AG20443 (cell line): ENCODE results near the gene ZNF579.
"Not testable (repeated sequence)": the region's sequence is repeated elsewhere in the genome, so short reads cannot be mapped to it uniquely, and the experiment has no call there.

Source experiments
- DNase-seq: peaks from one replicate; pipeline ENCODE4 v3.0.0; 2012; ENCODE audit warnings: low spot score, mixed read lengths

The ZNF579 gene

DNA sequence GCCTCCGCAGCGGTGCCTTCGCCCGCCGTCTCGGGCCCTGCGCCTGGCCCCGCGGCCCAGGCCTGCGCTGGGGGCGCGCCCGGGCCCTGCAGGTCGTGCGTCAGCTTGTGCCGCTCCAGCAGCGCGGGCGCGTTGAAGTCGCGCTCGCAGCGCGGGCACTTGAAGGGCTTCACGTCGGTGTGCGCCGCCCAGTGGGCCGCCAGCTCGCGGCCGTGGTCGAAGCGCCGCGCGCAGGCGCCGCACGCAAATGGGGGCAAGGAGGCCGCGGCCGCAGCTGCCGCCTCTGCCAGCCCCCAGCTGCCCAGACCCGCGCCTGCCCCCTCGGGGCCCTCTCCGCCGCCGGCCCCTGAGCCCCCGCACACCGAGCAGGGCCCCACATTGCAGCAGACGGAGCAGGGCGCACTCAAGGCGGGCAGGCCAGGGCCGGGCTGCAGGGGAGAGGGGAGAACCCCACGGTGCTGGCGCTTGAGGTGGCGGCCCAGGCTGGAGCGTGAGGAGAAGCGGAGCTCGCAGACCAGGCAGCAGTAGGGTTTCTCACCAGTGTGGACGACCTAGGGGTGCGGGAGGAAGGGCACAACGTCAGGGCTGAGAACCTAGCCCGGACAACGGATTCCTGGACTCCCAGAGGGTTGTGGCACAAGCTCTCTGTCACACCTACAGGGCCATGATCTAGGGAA, 12.6 kb upstream of the ZNF579 start:
- DNase-seq, result no peak

DNA sequence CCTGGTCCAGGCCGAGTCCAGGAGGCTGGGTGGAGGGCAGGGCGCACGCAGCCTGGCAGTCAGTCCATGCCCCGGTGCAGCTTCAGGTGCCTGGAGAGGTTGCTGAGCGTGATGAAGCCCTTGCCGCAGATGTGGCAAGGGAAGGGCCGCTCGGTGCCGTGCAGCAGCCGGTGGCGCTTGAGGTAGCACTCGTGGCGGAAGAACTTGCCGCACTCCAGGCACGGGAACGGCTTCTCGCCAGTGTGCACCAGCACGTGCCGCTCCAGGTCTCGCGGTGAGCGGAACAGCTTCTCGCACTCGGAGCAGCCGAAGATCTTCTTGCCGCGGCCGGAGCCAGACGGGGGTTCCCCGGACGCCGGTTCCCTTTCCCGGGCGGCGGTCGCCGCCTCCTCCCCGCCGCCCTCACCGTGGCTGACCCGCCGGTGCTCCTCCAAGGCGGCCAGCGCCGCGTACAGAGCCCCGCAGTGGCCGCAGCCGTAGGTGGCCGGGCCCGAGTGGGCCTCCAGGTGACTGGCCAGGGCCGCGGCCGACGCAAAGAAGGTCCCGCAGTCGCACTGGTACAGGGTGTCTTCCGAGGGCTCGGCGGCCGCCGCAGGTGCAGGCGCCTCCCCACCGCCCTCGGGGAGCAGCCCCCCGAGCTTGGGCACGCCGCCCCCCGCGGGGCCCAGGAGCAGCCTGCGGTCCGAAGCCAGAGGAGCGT, 11.9 kb upstream of the ZNF579 start:
- no peak for DNase-seq

DNA sequence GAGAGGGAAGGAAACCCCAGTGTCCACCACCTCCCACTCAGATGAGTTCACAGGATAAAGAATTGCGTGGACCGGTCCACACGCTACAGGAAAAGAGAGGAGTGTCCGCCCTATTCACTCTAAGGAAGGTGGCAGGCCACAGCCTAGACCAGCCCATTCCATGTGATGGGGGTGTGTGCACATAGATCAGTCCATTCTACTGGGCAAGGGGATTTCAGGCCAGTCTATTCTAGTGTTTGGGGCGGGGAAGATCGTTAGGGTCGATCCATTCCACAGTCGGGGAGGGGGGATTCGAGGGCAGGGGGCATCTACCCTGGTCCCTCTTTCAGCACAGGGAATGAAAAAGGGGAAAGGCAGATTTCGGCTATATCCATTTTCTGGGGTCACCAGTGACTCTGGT, 10.9 kb upstream of the ZNF579 start:
- DNase-seq, result no peak

DNA sequence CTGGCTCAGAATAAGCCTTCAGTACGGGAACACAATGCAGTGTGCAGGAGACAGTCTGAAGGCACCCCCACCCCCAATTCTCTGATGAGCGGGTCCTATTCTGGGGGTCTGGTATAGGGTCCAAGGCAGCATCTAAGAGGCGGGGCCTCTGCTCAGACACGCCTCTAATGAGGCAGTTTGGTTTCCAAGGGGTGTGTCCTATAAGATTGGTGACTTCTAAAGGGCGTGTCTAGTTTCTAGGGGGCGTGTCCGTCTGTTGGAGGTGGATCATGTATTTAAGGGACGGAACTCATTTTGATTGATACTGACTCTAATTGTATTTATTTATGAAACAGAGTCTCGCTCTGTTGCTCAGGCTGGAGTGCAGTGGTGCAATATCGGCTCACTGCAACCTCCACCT, 10.0 kb upstream of the ZNF579 start:
- peak; percentile 25 for DNase-seq

DNA sequence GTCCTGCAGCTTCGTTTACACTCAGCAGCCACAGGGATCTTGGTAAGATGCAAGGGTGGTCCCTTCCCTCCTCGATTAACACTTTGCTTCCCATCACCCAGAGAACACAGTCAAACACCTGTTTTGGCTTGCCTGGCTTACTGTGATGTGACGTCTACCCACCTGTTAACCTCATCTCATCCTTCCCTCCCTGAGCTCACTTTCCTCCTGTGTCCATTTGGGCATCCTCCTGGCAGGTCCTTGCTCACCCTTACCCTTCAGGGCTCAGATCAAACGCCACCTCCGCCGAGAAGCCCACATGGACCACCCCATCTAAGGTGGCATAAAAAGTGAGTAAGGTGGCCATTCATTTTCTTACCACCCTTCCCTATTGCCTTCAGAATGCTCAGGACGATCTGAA, 9.5 kb upstream of the ZNF579 start:
- DNase-seq, result no peak

DNA sequence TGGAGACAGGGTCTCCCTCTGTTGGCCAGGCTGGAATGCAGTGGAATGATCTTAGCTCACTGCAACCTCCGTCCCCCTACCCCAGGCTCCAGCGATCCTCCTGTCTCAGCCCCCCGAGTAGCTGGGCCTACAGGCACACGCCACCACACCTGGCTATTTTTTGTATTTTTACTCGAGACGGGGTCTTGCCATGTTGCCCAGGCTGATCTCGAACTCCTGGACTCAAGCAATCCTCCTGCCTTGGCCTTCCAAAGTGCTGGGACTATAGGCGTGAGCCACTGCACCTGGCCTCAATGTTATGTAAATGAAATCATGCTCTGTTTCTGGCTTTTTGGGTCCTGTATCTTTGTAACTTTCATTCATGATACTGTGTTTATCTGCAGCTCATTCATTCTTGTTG, 8.1 kb upstream of the ZNF579 start:
- no peak for DNase-seq

DNA sequence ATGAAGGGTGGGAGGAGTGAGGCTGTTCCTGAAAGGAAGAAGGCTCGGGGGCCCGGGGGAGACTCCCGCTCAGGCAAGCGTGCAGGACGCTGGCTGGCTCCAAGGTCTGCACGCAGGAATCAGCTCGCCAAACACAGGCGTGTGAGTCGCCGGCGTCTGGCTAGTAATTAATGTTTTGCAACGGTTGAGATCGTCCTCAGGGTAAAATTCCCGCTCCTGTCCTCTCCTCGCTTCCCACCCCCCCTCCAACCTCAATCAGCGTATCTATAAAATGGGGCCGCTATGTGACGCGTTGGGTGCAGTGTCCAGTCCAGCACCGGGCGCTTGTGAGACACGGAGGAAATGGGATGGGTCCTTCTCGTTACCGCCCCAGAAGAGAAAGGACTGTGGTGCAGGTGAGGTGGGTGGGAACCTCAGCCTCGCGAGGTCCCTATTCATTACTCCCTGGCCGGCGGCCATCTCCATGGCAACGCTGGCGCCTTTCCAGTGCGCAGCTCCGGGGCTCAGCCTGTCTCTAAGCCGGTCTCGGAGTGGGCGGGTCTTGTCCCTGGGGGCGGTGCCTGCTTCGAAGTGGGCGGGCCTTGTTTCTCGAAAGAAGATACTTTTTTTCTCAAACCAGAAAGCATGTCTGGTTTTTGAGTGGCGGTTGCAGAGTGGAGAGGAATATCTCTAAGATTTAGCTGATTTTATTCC, 6.5 kb upstream of the ZNF579 start:
- peak; percentile 96 for DNase-seq

DNA sequence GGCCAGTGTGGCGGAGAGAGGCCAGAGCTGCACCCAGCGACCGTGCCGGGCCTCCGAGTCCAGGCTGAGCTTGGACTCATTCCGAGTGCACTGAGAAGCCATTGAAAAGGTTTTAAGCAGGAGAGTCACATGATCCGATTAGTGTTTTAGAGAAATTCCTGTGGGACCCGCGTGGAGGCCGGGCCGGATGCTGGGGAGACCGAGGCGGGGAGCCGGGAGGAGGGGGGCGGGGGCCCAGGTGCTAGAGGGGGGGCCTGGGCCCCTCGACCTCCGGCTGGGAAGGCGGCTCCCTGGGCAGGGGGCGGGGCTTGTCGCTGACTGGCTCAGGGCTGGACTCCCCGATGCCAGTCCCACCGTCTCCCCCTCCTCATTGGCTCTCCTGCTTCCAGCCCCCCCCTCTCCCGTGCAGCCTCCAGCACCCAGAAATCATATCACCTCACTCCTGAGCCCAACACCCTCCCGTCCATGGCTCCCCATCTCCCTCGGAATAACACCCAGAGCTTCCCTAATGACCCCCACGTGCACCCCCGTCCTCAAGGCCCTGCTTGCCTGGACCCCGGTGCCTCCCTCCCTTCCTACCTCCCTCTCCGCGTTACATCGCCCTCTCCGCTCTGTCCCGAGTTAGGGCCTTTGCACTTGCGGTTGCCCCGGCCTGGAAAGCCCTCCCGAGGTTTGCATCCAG, 5.2 kb upstream of the ZNF579 start:
- DNase-seq, result peak; percentile 51

DNA sequence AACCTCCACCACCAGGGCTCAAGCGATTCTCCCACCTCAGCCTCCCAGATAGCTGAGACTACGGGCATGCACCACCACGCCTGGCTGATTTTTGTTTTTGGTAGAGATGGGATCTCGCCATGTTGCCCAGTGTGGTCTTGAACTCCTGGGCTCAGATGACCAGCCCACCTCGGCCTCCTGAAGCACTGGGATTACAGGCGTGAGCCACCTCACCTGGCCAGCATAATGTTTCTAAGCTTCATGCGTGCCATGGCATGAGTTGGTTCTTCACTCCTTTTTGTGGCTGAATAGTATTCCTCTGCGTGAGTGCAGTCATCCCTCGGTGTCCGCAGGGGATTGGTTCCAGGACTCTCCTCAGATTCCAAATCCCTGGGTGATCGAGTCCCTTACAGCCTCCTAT, 4.2 kb upstream of the ZNF579 start:
- DNase-seq, result no peak

DNA sequence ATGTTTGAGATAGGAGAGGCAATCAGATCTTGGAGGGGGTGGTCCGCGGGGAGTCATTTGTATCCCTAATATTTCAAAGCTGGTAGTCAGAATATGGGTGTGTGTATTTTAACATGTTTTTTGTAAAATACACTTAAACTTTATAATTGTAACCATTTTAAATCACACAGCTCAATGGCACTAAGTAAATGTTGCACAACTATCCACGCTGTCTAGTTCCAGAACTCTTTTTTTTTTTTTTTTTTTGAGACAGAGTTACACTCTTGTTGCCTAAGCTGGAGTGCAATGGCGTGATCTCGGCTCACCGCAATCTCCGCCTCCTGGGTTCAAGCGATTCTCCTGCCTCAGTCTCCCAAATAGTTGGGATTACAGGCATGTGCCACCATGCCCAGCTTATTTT, 3.2 kb upstream of the ZNF579 start:
- DNase-seq, result not testable (repeated sequence)

DNA sequence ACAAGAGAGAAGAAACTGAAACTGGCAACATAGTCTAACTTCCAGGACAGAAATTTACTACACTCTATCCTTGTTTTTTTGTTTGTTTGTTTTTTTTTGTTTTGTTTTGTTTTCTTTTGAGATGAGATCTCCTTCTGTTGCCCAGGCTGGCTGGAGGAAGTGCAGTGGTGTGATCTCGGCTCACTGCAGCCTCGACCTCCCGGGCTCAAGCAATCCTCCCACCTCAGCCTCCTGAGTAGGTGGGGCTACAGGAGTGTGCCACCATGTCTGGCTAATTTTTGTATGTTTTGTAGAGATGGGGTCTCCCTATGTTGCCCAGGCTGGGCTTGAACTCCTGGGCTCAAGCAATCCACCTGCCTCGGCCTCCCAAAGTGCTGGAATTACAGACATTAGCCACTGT, 1.6 kb upstream of the ZNF579 start:
- not testable (repeated sequence) for DNase-seq

DNA sequence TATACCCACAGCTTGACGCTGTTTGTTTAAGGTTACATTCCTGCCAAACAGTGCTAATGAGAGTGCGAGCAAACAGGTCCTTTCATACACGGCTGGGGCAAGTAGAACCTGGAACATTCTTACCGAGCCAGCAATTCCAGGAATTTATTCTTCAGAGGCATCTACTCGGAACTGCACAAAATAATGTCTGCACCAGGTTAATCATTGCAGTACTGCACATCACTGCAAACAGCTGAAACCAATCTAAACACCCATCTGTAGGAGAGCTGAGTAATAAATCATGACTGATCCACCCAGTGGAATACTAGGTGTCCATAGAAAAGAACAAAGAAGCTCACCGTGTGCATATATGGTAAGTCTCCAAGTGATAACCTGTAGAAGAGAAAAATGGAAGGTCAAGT, 1.2 kb upstream of the ZNF579 start:
- DNase-seq, result no peak

DNA sequence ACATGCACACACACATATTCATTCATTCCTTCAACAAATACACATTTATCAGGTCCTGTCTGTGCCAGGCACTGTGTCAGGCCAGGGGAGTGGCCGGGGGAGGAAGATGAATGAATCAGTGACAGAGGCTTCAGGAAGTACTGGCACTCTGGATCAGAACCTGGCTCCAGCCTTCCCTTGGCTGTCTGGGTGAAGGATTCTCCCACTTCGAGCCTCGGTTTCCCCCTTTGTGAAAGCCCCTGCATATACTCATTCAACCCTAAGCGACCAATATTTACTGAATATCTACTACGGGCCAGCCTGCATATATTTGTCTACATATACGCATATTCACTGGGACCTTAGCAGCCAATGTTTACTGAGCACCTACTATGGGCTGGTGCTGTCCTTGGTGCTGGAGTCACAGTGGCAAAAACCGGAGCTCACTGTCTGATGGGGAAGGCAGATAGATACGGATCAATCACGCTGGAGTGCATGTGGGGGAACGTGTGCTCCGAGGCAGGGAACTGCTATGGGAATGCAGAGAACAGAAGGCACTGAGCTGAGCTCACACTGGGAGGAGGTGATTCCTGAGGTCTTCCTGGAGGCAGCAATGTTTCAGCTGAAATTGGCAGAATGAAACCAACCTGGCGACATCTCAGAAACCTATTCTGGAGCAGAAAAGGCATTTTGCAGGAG, 636 bp upstream of the ZNF579 start:
- no peak for DNase-seq

DNA sequence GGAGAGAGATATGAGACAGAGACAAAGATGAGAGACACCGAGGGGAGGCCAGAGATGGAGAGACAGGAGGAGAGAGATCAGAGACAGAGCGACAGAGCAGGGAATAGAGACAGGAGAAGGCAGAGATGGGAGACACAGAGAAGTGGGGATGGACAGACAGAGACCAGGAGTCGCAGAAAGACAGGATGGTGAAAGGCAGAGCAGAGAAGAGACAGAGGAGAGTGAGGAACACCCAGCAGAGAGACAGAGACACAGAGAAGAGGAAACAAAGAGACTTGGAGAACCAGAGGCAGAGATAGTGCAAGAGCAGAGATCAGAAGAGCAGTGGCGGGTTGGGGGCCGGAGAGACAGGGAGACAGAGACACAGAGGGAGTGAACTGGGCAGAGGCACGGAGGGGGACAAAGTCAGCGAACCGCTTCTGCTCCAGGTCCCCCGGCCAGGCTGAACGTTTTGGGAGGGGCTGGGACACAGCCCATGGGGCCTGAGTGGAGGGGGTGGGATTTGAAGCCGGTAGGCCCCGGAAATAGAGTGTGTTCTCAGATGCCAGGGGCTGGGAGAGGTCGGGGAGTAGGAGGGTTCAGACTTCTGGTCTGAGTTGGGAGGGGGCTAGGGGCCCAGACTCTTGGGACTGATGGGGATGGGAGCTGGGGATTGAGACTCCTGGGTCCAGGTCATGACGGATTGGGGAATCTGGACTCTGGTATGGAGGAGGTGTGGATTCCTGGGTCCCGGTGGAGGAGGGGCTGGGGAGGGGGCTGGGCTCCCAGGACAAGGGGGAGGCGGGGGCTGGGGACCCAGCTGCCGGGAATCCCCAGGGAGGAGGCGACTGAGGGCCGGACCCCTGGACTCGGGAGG, 654 bp downstream of the ZNF579 start:
- peak; percentile 36 for DNase-seq

DNA sequence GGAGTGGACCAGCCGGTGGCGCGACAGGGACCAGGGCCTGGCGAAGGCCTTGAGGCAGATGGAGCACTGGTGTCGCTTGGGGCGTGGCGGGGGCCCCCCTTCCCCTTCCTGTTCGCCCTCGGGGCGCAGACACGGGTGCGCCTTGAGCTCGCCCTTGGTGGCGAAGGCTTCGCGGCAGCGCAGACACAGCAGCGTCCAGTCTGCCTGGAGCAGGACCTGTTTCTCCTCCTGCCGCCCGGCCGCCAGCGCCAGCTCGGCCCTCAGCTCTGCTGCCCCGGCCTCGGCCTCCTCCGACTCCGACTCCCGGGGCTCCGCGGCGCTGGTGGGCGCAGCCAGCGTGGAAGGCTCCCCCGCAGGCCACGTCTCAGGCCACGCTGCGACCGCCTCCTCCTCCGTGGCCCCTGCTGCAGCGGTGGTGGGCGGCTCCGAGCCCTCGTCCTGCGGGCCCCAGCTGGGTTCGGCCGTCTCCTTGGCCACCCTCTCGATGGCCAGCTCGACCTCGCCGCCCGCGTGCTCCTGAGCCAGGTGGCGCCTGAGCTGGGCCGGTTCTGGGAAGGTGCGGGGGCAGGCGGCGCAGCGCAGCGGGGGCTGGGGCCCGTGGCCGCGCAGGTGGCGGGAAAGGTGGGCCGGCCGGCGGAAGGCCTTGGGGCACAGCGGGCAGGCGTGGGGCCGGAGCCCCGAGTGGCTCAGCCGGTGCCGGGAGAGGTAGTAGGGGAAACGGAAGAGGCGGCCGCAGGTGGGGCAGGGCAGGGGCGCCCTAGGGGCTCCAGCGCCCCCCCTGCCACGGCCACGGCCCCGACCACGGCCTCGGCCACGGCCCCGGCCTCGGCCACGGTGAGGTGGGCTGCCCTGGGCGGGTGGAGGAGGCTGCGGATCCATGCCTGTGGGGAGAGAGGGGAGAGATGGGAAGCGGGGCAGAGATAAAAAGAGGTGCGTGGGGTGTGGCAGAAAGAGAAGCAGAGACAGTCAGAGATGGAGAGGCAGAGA, 1.6 kb downstream of the ZNF579 start:
- no peak for DNase-seq

DNA sequence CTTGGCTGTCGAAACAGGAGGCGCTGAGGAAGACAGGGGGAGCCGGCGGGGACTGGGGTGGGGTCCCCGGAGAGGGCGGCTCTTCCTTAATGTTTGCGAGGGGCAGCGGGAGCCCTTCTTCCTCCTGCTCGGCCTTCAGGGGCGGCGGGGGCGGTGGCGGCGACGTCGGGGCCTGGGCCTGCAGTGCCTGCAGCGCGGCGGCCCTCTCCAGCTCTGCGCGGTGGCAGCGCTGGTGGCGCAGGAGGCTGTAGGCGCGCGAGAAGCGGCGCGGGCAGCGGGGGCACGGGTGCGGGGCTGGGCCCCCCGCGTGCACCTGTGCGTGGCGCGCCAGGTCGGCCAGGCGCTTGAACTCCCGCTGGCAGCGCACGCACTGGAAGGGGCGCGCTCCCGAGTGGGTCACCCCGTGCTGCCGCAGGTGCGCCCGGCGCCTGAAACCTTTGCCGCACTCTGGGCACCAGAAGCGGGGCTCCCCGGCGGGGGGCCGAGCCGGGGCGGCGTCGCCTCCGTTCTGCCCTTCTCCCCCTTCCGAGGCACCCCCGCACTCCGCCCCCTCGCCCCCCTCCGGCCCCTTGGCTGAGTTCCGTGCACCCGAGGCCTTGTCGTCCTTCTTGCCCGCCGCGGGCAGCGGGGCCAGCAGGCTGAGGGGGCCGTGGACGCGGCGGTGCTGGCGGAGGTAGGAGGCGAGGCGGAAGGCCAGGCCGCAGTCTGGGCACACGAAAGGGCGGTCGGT, 2.5 kb downstream of the ZNF579 start:
- DNase-seq, result no peak

DNA sequence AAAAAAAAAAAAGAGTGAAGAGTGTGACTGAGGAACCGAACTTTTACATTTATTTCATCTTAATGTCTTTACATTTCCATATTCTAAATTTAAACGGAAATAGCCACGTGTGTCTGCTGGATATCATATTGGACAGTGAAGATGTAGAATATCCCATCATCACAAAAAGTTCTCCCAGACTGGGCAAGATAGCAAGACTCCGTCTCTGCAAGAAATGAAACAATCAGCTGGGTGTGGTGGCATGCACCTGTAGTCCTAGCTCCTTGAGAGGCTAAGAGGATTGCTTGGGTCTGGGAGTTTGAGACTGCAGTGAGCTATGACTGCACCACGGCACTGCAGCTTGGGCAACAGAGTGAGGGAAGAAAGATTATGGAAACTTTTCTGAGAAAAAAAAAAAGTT, 3.9 kb downstream of the ZNF579 start:
- no peak for DNase-seq

DNA sequence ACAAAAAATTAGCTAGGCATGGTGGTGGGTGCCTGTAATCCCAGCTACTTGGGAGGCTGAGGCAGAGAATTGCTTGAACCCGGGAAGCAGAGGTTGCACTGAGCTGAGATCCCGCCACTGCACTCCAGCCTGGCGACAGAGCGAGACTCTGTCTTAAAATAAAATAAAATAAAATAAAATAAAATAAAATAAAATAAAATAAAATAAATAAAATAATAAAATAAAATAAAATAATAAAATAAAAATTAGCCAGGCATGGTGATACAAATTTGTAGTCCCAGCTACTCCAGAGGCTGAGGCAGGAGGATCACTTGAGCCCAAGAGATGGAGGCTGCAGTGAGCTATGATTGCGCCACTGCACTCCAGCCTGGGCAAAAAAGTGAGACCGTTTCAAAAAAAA, 6.7 kb downstream of the ZNF579 start:
- not testable (repeated sequence) for DNase-seq

DNA sequence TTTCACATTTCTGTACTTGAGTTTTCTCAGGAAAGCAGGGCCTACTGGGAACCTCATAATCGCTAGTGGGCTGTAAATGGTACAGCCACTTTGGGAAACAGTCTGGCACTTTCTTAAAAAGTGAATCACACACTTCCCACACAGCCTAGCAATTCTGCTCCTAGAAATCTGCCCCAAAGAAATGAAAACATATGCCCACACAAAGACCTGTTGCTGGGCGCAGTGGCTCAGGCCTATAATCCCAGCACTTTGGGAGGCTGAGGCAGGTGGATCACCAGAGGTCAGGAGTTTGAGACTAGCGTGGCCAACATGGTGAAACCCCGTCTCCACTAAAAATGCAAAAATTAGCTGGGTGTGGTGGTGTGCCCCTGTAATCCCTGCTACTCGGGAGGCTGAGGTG, 11.2 kb downstream of the ZNF579 start:
- DNase-seq, result not testable (repeated sequence)
